SU-DHL-6 (cell line): ENCODE measurements around the gene PDE7B.

Experiments
- H2AFZ ChIP-seq: fragments of 200-600 bp; sonication (generic); 2 replicates; pipeline ENCODE4 v1.6.1; 2014; ENCODE audit warnings: low read depth, mild to moderate bottlenecking, moderate library complexity, mixed read lengths, antibody characterized with exemption, low read length; ENCODE audit not compliant: severe bottlenecking
- H3F3A ChIP-seq: fragments of 200-600 bp; shearing (Covaris generic); 2 replicates; pipeline ENCODE4 v1.6.0; 2016; ENCODE audit warnings: antibody characterized with exemption, mild to moderate bottlenecking; ENCODE audit not compliant: insufficient read depth
- H3K27ac ChIP-seq: fragments of 200-600 bp; sonication (generic); 2 replicates; pipeline ENCODE4 v1.5.1; 2016; ENCODE audit warnings: low read depth, mild to moderate bottlenecking, low read length, moderate library complexity, mixed read lengths
- H3K27me3 ChIP-seq: fragments of 200-600 bp; sonication (generic), shearing (Covaris generic); 2 replicates; pipeline ENCODE4 v1.6.0; 2014; ENCODE audit warnings: mild to moderate bottlenecking, low read length
- H3K36me3 ChIP-seq: fragments of 200-600 bp; sonication (generic); 2 replicates; pipeline ENCODE4 v1.6.1; 2014; ENCODE audit warnings: mild to moderate bottlenecking, low read length, mixed read lengths
- H3K4me2 ChIP-seq: fragments of 300-600, 200-600 bp; shearing (Covaris generic), sonication (generic); 2 replicates; pipeline ENCODE4 v1.6.0; 2014; ENCODE audit warnings: low read length, low read depth, mild to moderate bottlenecking; ENCODE audit not compliant: poor library complexity, severe bottlenecking
- H3K4me3 ChIP-seq: fragments of 200-600 bp; sonication (generic); 2 replicates; pipeline ENCODE4 v1.5.1; 2014; ENCODE audit warnings: antibody characterized with exemption, low read length, mild to moderate bottlenecking, mixed read lengths; ENCODE audit not compliant: insufficient read depth, poor library complexity, severe bottlenecking
- H3K79me2 ChIP-seq: fragments of 200-600 bp; sonication (generic); 2 replicates; pipeline ENCODE4 v1.6.1; 2014; ENCODE audit warnings: mild to moderate bottlenecking, low read length, moderate library complexity; ENCODE audit not compliant: insufficient read depth
- H3K9ac ChIP-seq: fragments of 200-600 bp; sonication (generic); 2 replicates; pipeline ENCODE4 v1.7.0; 2014; ENCODE audit warnings: mild to moderate bottlenecking, low read length
- H3K9me2 ChIP-seq: fragments of 200-600 bp; sonication (generic); replicated peaks from 2 replicates; pipeline ENCODE4 v1.6.1; 2014; ENCODE audit warnings: low read length; ENCODE audit not compliant: insufficient read depth
- H3K9me3 ChIP-seq: fragments of 200-600 bp; sonication (generic); 2 replicates; pipeline ENCODE4 v1.6.1; 2014; ENCODE audit warnings: low read length, mixed read lengths; ENCODE audit not compliant: insufficient read depth
- H4K20me1 ChIP-seq: fragments of 200-600 bp; sonication (generic); 2 replicates; pipeline ENCODE4 v1.6.1; 2014; ENCODE audit warnings: low read depth, mild to moderate bottlenecking, antibody characterized with exemption, low read length, moderate library complexity, mixed read lengths
- CTCF ChIP-seq: fragments of 200-600 bp; sonication (generic); IDR thresholded peaks from one replicate; pipeline ENCODE4 v1.5.1; 2017; ENCODE audit warnings: antibody characterized with exemption, mild to moderate bottlenecking, low read length, moderate library complexity; ENCODE audit not compliant: insufficient read depth, poor library complexity, severe bottlenecking
- EZH2phosphoT487 ChIP-seq: fragments of 200-600 bp; sonication (generic), shearing (Covaris generic); conservative IDR thresholded peaks from 2 replicates; pipeline ENCODE4 v1.6.1; 2018; ENCODE audit warnings: mild to moderate bottlenecking, antibody characterized with exemption, low read length, moderate library complexity, mixed read lengths

The PDE7B gene

GRCh38 chr6:136087986-136088385 is 236.5 kb downstream of the PDE7B start:
- Histone ChIP-seq H3K4me2 (no peak overlapping the region), H3K27ac (no peak overlapping the region), H3K4me3 (no peak overlapping the region), H3K36me3 (no peaks in the 10 kb centered on the region), H3K9me2 (no peaks in the 10 kb centered on the region), H3K79me2 (no peaks in the 10 kb centered on the region), H3K27me3 (no peaks in the 10 kb centered on the region), H3K9ac (no peak overlapping the region), H4K20me1 (no peaks in the 10 kb centered on the region), H2AFZ (no peak overlapping the region), H3K9me3 (no peaks in the 10 kb centered on the region), H3F3A (no peaks in the 10 kb centered on the region)
- TF ChIP-seq EZH2phosphoT487 (no peak), CTCF (no peak)

DNA sequence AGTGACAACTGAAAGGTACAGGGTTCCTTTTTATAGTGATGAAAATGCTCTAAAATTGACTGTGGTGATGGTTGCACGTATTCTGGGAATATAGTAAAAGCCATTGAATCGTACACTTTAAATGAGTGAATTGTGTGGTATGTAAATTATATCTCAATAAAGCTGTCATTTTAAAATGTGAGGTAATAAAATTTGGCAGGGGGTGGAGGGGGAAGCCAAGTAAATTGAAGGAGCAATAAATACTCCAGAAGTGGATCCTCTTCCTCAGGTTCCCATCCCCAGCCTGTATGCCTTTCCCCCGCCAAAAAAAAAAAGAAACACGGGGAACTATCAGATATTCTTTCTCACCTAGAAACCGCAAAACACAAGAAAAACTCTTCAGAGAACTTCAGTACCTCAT is 237.2 kb downstream of the PDE7B start:
- H3K4me3 ChIP-seq, result no peak overlapping the region
- H4K20me1 ChIP-seq, result no peaks in the 10 kb centered on the region
- H3K9ac ChIP-seq, result no peak overlapping the region
- no peak overlapping the region for H2AFZ ChIP-seq
- H3F3A ChIP-seq, result no peaks in the 10 kb centered on the region
- no peaks in the 10 kb centered on the region for H3K36me3 ChIP-seq
- no peaks in the 10 kb centered on the region for H3K9me3 ChIP-seq
- no peaks in the 10 kb centered on the region for H3K79me2 ChIP-seq
- no peaks in the 10 kb centered on the region for H3K27me3 ChIP-seq
- no peak for TF ChIP-seq CTCF
- no peak for TF ChIP-seq EZH2phosphoT487
- H3K9me2 ChIP-seq, result no peaks in the 10 kb centered on the region
- H3K4me2 ChIP-seq, result no peak overlapping the region
- H3K27ac ChIP-seq, result no peak overlapping the region

DNA sequence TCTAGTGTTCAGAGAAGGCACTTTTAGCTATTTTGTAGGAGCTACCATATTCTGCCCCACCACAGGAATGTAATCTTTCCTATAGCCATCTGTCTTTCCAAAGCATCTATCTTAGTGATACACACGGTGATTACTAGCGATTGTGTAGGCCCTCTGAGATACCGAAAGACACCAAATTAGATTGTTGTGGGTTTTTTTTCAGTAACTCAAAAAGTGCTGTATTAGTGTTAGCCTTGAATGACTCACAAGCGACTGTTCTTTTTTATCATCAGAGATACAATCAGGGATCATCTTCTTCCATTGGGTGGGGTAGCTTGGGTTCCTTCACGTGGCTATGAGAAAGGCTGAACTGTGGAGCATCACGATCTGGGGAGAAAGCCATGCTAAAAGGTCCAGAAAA is 238.4 kb downstream of the PDE7B start:
- H3K27me3 ChIP-seq, result no peaks in the 10 kb centered on the region
- no peaks in the 10 kb centered on the region for H3K9me2 ChIP-seq
- H3K4me3 ChIP-seq, result no peak overlapping the region
- no peak for TF ChIP-seq CTCF
- no peak for TF ChIP-seq EZH2phosphoT487
- H4K20me1 ChIP-seq, result no peaks in the 10 kb centered on the region
- H3K4me2 ChIP-seq, result no peak overlapping the region
- H3K9ac ChIP-seq, result no peak overlapping the region
- no peaks in the 10 kb centered on the region for H3F3A ChIP-seq
- no peaks in the 10 kb centered on the region for H3K79me2 ChIP-seq
- H3K36me3 ChIP-seq, result no peaks in the 10 kb centered on the region
- H2AFZ ChIP-seq, result no peak overlapping the region
- H3K27ac ChIP-seq, result no peak overlapping the region
- no peaks in the 10 kb centered on the region for H3K9me3 ChIP-seq

- no peaks in the 10 kb centered on the region for H4K20me1 ChIP-seq
- H3K36me3 ChIP-seq, result no peaks in the 10 kb centered on the region
- H3K27me3 ChIP-seq, result no peaks in the 10 kb centered on the region
- no peak overlapping the region for H2AFZ ChIP-seq
- H3K9me3 ChIP-seq, result no peaks in the 10 kb centered on the region
- H3K9me2 ChIP-seq, result no peaks in the 10 kb centered on the region
- no peaks in the 10 kb centered on the region for H3K79me2 ChIP-seq
- H3F3A ChIP-seq, result no peaks in the 10 kb centered on the region
- TF ChIP-seq CTCF, result no peak
- TF ChIP-seq EZH2phosphoT487, result no peak
- no peak overlapping the region for H3K4me2 ChIP-seq
- no peak overlapping the region for H3K4me3 ChIP-seq
- no peak overlapping the region for H3K27ac ChIP-seq
- no peak overlapping the region for H3K9ac ChIP-seq
Measured at GRCh38 chr6:136090929-136091328, 239.4 kb downstream of the PDE7B start.
